DMS 273 (cell line): ENCODE data around the gene C1QBP.

Experiments
- DNase-seq: peaks from one replicate; lab custom pipeline; 2025; ENCODE audit not compliant: unreplicated experiment; lab: John Stamatoyannopoulos, UW

Gene C1QBP

DNA sequence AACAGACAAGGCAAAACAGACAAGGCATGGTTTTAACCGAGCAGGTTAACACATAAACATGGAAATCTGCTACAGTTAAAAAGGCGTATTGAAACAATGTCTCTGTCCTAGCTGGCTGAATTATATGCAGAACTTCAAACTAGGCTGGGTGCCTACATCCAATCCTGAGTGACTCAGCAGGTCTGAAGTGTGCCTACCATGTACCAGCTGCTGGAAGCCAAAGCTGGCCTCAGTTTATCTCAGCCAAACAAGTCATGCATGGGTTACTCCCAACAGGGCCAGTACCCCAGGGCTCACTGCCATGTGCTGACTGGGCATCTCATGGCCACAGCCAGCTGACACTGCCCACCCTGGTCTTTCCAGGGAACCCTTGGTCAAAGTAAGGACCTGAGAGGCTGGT is 4.0 kb downstream of the C1QBP start:
- DNase-seq: no peak

- DNase-seq: no peak
Observed at GRCh38 chr17:5431949-5432556, 6.9 kb downstream of the C1QBP start.

- peak; percentile 5 for DNase-seq
Observed at GRCh38 chr17:5431234-5431633, 7.7 kb downstream of the C1QBP start.

DNA sequence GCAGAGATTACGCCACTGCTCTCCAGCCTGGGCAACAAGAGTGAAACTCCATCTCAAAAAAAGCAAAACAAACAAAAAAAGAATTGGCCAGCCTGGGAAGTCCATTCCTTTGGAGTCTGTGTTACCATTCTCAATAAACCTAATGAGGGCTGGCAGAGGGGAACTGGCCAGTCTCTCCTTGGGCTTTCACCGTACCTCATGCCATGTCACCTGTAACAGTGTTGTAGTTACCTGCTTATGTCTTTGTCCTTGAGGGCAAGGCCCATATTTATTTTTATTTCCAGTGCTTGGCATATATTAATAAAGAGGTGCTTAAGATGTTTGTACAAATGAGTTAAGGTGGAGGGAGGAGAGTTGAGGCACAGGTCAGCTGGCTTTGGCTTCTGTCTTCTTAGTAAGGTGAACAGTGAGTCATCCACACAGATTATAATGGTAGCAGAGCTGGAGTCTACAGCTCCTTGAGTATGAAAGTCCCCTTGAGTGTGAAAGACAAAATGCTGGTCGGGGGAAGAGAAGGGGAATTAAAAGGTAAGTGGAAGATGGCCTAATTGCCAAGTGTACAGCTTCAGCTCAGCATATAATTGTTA is 8.4 kb downstream of the C1QBP start:
- no peak for DNase-seq

DNA sequence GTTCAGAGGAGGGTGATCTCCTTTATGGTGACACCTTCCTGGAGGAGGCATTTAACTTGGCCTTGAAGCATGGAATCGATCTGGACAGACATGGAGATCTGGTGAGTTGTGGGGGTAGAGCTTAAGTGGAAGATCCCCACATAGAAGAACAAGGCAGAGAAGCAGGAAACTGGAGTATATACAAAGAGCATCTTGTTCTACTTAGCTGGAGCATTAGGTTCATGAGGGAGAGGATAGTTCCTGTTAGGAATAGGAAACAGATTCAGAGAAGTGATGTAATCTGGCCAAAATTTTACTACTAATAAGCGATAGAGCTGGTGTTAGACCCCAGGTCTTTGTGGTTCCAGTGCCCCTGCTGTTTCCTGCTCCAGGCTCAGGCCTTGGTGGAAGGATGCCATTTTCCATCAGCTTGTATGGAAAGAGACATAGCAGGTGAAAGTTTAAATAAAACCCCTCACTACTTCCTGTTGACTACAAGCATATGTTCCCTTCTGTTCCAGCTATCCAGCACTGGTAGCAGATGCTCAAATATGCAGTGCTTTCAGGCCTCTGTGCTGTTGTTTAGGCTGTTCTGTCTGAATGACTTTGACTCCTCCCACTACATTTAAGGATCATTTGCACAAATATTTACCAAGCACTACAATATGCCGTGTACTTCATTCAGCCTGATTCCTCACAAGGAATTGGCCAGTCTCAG is 9.6 kb downstream of the C1QBP start:
- DNase-seq: peak; percentile 41

- no peak for DNase-seq
Observed at GRCh38 chr17:5425826-5426225, 13.1 kb downstream of the C1QBP start.

DNA sequence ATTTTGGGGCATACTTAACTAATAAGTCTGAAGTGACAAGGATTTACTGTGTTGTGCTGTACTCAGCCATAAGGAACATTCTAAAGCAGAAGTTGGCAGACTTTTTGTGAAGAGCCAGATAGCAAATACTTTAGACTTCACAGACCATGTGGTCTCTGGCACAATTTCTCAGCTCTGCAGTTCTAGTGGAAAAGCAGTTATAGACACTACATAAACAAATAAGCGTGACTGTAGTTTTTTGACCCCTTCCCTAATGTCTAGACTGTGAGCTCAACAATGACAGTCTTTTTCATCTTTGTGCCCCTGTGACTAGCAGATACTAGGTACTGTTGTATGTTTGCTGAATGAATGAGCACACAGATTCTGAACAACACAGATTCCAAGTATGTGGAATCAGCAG is 14.0 kb downstream of the C1QBP start:
- DNase-seq: no peak

DNA sequence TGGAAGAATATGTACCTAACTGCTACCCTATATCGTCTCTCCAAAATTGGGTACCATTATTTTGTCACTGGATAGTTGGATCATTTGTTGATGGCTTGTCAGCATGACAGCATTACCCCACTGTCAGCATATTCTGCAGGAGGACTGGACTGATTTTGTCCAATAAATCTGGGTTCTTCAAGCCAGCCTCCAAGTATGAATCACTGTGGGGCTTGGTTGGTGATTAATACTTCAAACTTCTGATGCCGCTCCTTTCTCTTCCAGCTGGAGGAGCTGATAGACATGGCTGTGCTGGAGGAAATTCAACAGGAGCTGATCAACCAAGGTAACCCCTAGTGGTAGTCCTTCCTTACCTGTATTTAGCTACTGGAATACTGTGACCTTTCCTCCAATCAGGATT is 16.4 kb downstream of the C1QBP start:
- DNase-seq: no peak

GRCh38 chr17:5419959-5420653 is 18.8 kb downstream of the C1QBP start, which contains the start of gene RPAIN:
Gene RPAIN, plus strand, starts transcription at chr17:5420182. Its CDS starts 29 bp downstream, at chr17:5420211.
- DNase-seq: peak; percentile 91

DNA sequence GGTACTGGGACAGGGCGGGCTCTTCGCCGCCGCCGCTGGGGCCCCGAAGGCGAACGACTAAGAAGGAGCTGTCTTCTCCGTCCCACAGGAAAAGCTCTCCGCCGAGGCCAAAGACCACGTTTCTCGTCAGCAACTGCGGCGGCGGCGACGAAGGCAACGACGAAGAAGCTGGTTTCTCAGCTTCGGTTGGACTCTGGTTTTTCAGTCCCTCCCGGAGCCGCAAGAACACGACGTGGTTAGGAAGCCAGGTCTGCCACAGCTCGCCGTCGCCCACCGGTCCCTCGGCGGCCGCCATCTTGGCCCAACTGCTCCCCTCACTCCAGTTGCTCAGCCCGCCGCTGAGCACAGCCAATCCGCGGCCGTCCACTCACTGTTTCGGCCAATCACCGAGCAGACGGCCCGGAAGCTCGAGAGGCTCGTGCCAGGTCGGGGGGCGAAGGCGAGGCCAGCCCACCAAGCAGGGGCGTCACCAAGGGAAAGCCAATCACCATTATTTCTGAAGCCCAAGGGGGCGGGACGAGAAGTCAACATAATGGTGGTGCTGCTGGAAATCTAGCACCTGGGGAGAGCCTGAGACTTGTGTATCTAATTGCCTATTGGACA is 19.5 kb downstream of the C1QBP start, which contains the start of gene NUP88:
Gene NUP88, minus strand, starts transcription at position 307 of the 603 bp plus-strand sequence. Its CDS starts 12 bp downstream, at position 295.
- DNase-seq: peak; percentile 97

DNA sequence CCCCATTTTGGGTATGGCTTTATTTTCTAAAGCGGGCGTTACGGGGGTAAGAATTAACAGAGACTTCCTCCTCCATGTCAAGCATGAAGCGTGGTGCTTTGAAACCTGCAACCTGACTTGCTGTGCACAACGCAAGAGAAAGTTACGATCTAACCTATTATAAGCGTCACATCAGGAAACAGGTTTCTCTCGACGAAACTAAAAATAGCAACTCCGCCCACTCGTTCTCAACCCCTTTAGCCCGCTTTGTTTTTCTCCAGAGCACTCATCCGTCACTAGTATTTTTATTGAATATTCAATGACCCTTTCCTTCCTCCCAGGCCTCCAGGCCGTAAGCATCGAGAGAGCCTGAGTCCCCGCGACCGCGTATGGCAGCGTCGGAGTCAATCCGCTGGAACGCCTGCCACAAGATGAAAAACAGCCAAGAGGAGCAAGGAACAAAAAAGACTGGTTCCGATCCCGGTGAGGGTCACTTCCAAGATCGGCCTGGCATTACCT is 20.0 kb downstream of the C1QBP start:
- peak; percentile 56 for DNase-seq

GRCh38 chr17:5416901-5417300 is 22.1 kb downstream of the C1QBP start:
- DNase-seq: no peak

DNA sequence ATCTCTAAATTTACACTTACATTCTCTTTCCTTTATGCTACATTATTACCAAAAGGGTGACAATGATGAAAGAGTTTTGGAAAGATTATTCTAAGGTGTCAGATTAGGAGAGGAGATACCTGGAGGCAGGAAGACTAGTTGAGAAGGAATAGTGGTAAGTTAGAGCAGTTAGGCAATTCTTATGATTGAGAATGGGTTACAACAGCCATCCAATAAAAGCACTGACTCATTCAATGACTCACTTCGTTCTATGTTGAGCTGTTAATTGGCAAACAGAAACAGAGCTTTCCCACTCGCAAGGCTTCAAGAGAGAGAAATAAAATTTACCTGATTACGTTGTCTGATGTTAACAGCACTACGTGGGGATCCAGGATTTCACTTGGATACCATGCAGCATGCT is 25.3 kb downstream of the C1QBP start:
- DNase-seq: no peak

DNA sequence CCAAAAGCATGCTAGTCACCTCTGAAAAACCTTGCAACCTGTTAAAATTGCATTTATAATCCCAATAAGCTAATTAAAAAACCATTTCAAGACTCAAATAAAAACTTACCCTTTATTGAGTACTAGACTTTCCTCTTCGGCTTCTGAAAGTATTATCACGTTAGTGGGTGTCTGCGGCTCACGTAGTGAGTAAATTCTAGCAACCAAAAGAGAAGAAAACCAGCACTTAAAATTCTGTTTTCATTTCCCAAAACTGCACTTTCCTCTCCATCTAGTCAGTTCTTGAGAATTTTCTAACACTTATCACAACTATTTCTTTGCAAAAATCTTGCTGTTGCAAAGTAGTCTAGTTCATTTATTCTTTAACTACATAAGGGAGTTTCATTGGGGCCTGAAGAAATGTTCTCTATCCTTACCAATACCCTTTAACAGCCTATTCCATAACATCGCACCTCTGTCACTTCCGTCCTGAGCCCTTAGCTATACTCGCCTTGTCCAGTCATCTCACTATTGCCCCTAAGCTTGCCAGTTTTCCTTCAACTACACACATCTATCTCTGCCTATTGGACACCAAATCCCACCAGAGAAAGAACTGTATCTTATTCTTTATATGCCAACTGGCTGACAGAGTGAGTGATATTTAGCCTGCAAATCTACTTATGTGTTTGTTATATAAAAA is 28.2 kb downstream of the C1QBP start:
- no peak for DNase-seq

DNA sequence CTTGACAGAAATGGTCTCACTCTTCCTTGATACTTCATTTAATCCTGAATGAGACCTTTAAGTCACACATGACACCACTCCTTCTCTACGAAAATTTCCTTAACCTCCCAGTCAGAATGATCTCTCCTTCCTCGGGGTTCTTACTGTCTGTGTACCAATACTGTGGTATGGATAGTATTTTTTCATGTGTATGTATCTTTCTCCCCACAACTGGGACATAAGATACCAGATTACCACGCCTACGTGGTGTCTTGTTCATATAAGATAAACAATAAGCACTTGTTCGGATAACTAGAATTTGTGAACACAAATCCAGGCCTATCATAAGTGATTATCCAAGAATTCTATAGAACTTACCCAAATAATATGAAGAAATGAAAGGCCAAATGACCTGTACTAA is 30.8 kb downstream of the C1QBP start:
- no peak for DNase-seq

GRCh38 chr17:5405400-5405799 is 33.6 kb downstream of the C1QBP start:
- DNase-seq: no peak

- no peak for DNase-seq
Observed at GRCh38 chr17:5399767-5400166, 39.2 kb downstream of the C1QBP start.

DNA sequence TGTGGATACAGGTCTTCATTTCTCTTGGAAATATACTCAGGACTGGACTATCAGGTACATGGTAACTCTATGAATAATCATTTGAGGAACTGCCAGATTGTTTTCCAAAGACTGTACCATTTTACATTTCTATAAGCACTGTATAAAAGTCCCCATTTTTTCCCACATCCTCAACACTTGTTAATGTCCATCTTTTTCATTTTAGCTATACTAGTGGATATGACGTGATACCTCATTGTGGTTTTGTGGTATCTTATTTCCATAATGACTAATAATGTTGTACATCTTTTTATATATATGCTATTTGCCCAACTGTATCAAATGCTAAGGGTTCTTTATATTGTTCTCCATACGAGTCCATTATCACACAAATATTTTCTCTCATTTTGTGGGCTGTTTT is 42.3 kb downstream of the C1QBP start:
- DNase-seq: no peak

DNA sequence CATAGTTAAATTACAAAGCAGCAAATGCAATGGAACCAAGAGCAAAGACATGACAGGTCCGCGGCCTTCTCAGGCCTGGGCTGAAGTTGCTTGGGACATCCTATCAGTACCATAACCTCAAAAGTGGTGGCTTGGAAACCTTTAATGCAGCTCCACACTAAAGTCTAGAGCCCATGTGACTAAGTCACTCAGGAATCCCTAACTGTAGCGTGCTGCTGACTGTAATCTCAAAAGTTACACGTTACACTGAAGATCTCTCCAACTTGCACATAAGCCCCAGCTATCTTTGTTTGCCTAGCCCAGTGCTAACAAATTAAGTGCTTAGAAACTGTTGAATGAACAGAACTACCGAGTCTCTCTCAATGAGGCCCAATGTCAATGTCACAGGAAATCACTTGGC is 47.3 kb downstream of the C1QBP start:
- no peak for DNase-seq
